Endothelial cell of umbilical vein (primary cell): ENCODE data around the gene FZD10.

ENCODE experiments used
- MAX ChIP-seq: IDR thresholded peaks from 2 replicates; pipeline ENCODE4 v1.6.1; 2011; ENCODE audit not compliant: insufficient read depth, insufficient read length
- POLR2AphosphoS5 ChIP-seq: IDR thresholded peaks from 2 replicates; pipeline ENCODE4 v1.6.1; 2012; ENCODE audit warnings: low read depth, mild to moderate bottlenecking, control low read depth, low read length, moderate library complexity; ENCODE audit not compliant: insufficient read depth
- TF ChIP-seq, protein P1 (sequence below), 2 donors: IDR thresholded peaks; 1 replicate in 1 of 2; 2 replicates in 1 of 2; pipeline ENCODE4 v1.5.1; 2011; ENCODE audit warnings: low read length in 2 of 2, mild to moderate bottlenecking in 2 of 2, moderate library complexity in 2 of 2, control low read depth in 1 of 2, inconsistent platforms in 1 of 2, low read depth in 1 of 2; ENCODE audit not compliant: insufficient read depth in 1 of 2; ENCODE audit errors: extremely low read depth in 1 of 2

DNA sequence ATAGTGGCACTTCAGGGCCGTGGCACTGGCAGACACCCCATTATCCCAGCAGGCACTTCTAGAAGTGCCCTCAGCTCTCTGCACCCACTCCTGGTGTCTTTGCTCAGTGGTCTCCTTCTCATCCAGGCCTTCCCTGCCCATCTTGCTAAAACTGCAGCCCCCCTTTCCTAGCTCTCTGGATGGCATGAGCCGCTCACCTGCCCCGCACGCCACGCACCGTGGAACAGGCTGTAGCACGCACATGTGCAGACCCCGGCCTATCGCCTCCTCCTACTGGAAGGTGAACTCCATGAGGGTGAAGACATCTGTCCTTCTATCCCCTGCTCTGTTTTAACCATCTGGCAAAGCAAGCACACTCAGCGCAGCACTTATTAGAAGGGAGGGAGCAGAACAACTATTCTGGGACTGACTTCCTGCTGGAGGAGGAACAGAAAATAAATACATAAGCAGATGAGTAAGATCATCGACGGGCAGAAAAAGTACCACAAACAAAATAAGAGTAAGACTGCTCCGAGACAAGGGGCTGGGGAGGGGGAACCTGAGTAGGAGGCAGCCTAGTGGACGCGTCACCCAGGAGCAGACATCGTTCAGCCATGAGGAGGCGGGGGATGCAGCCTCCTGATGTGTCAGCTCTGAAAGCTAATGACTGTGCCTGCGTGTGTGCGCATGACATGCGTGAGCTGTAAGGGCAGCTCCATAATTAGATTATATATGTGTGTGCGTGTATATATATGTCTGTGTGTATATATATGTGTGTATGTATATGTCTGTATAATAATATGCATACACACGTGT is 7.8 kb upstream of the FZD10 start:
- TF ChIP-seq, protein P1, sequence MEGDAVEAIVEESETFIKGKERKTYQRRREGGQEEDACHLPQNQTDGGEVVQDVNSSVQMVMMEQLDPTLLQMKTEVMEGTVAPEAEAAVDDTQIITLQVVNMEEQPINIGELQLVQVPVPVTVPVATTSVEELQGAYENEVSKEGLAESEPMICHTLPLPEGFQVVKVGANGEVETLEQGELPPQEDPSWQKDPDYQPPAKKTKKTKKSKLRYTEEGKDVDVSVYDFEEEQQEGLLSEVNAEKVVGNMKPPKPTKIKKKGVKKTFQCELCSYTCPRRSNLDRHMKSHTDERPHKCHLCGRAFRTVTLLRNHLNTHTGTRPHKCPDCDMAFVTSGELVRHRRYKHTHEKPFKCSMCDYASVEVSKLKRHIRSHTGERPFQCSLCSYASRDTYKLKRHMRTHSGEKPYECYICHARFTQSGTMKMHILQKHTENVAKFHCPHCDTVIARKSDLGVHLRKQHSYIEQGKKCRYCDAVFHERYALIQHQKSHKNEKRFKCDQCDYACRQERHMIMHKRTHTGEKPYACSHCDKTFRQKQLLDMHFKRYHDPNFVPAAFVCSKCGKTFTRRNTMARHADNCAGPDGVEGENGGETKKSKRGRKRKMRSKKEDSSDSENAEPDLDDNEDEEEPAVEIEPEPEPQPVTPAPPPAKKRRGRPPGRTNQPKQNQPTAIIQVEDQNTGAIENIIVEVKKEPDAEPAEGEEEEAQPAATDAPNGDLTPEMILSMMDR (IDR thresholded peaks at IDR 0.05; ENCODE audit: extremely low read depth in 1 of 2, insufficient read depth in 1 of 2, low read depth in 1 of 2, low read length in 2 of 2) = no peak
- TF ChIP-seq POLR2AphosphoS5 = no peak
- no peak for TF ChIP-seq MAX
